K562 (cell line): ENCODE data around the gene AP2A2. TPM values are rescaled to one million over a fixed set of nuclear protein-coding genes. Genes with fewer than 3 reads are reported as not detected.

Source experiments
- ATAC-seq: fragments of 200-7000 bp; cut with Tn5 transposase; 3 replicates; pipeline ENCODE4 v1.9.1; 2020; ENCODE audit warnings: moderate library complexity
- BruUV-seq: library from RNA; stranded (reverse); fragments of 400-500 nt; replicated peaks from 2 replicates; lab custom pipeline; 2021; lab: Mats Ljungman, UMichigan
- CTCF ChIA-PET: fragments of 300-600 bp; formaldehyde crosslinking; extraction: SDS; loops from one replicate; lab custom pipeline; 2021; ENCODE audit warnings: low intra/inter-chr PET ratio; lab: Yijun Ruan, JAX
- POLR2A ChIA-PET: fragments of 300-600, 350-650 bp; sonication (Branson Sonifier 250); formaldehyde crosslinking; extraction: SDS; loops from one replicate; lab custom pipeline; 2021; ENCODE audit warnings: antibody characterized with exemption, inconsistent platforms; lab: Yijun Ruan, JAX
- DNase-seq, 4 experiments: peaks; one replicate each; pipeline versions ENCODE4 v3.0.0 to v3.0.0-alpha.2; 2011 to 2018; ENCODE audit warnings: low spot score in 3 of 4, mixed read lengths in 3 of 4; ENCODE audit errors: extremely low read depth in 1 of 4
- FAIRE-seq: peaks from 2 replicates; lab custom pipeline; 2011; peaks lifted over from hg19 to GRCh38; lab: Jason Lieb, UNC
- H2AFZ ChIP-seq: 2 replicates; pipeline ENCODE4 v1.6.0; 2011; ENCODE audit warnings: low read depth, low read length, control low read depth, inconsistent platforms
- H3K27ac ChIP-seq: fragments of 200-600 bp; 3 replicates; pipeline ENCODE4 v1.8.0; 2011; ENCODE audit warnings: low read depth, mild to moderate bottlenecking, control low read depth, inconsistent platforms, low read length, moderate library complexity, mixed read lengths; ENCODE audit errors: extremely low read depth
- H3K27me3 ChIP-seq, 2 experiments: fragments of 300-600 bp in 1 of 2; 2 replicates in 1 of 2; 3 replicates in 1 of 2; pipeline versions ENCODE4 v1.6.0 to v1.8.0; 2011; ENCODE audit warnings: inconsistent platforms in 2 of 2, low read length in 2 of 2, mild to moderate bottlenecking in 1 of 2, mixed read lengths in 1 of 2, moderate library complexity in 1 of 2; ENCODE audit not compliant: control insufficient read depth in 2 of 2, insufficient read depth in 2 of 2
- H3K36me3 ChIP-seq: fragments of 300-600 bp; 3 replicates; pipeline ENCODE4 v1.8.0; 2011; ENCODE audit warnings: mild to moderate bottlenecking, low read length, inconsistent platforms; ENCODE audit not compliant: control insufficient read depth, insufficient read depth
- H3K4me1 ChIP-seq, 2 experiments: fragments of 200-600 bp in 1 of 2; replicated peaks in 1 of 2; 2 replicates in 1 of 2; 3 replicates in 1 of 2; pipeline versions ENCODE4 v1.5.1 to v1.8.0; 2011; ENCODE audit warnings: inconsistent platforms in 2 of 2, low read length in 2 of 2, mild to moderate bottlenecking in 1 of 2, mixed read lengths in 1 of 2, moderate library complexity in 1 of 2; ENCODE audit not compliant: control insufficient read depth in 2 of 2, insufficient read depth in 2 of 2
- H3K4me2 ChIP-seq: 2 replicates; pipeline ENCODE4 v1.6.1; 2011; ENCODE audit warnings: low read length, control low read depth, inconsistent platforms, mixed read lengths; ENCODE audit not compliant: insufficient read depth
- H3K4me3 ChIP-seq: fragments of 200-600 bp; sonication (generic), shearing (Covaris generic); 2 replicates; pipeline ENCODE4 v1.5.1; 2016; ENCODE audit warnings: control low read depth, inconsistent platforms
- H3K79me2 ChIP-seq: fragments of 200-600 bp; 3 replicates; pipeline ENCODE4 v1.8.0; 2011; ENCODE audit warnings: low read length, inconsistent platforms; ENCODE audit not compliant: control insufficient read depth, insufficient read depth
- H3K9ac ChIP-seq, 2 experiments: 2 replicates each; pipeline versions ENCODE4 v1.6.0 to v1.6.1; 2011; ENCODE audit warnings: low read depth in 2 of 2, low read length in 2 of 2, control low read depth in 1 of 2, inconsistent platforms in 1 of 2, mild to moderate bottlenecking in 1 of 2, mixed read lengths in 1 of 2; ENCODE audit not compliant: insufficient read depth in 1 of 2
- H3K9me1 ChIP-seq: one replicate; pipeline ENCODE4 v1.6.0; 2011; ENCODE audit warnings: inconsistent platforms, mild to moderate bottlenecking, low read length, moderate library complexity; ENCODE audit not compliant: control insufficient read depth, insufficient read depth
- H3K9me3 ChIP-seq: replicated peaks from 2 replicates; pipeline ENCODE4 v1.5.1; 2011; ENCODE audit warnings: low read depth, low read length, inconsistent platforms; ENCODE audit not compliant: control insufficient read depth, insufficient read depth
- H4K20me1 ChIP-seq: replicated peaks from 2 replicates; pipeline ENCODE4 v1.6.1; 2011; ENCODE audit warnings: low read length, inconsistent platforms, mixed read lengths; ENCODE audit not compliant: control insufficient read depth, insufficient read depth
- ARID1B ChIP-seq: fragments of 450-650 bp; IDR thresholded peaks from 2 replicates; pipeline ENCODE4 v1.6.1; 2016; ENCODE audit warnings: antibody characterized with exemption, mild to moderate bottlenecking, inconsistent platforms
- BHLHE40 ChIP-seq: IDR thresholded peaks from 2 replicates; pipeline ENCODE4 v1.6.1; 2011; ENCODE audit warnings: low read length, improper control_type of control experiment
- ELF2 ChIP-seq: fragments of 250-450 bp; sonication (Bioruptor Pico); IDR thresholded peaks from 2 replicates; pipeline ENCODE4 v1.5.0; 2021; ENCODE audit warnings: mild to moderate bottlenecking
- MEF2A ChIP-seq: IDR thresholded peaks from 2 replicates; pipeline ENCODE4 v1.6.1; 2011; ENCODE audit warnings: low read depth, mild to moderate bottlenecking, low read length, moderate library complexity; ENCODE audit not compliant: control insufficient read depth
- TBL1XR1 ChIP-seq, 2 experiments: IDR thresholded peaks; 2 replicates each; pipeline ENCODE4 v1.6.1; 2012; ENCODE audit warnings: improper control_type of control experiment in 2 of 2, low read length in 2 of 2, mild to moderate bottlenecking in 1 of 2
- ZBTB7A ChIP-seq: IDR thresholded peaks from 2 replicates; pipeline ENCODE4 v1.6.1; 2011; ENCODE audit warnings: low read depth, mild to moderate bottlenecking, low read length, moderate library complexity, borderline replicate concordance; ENCODE audit not compliant: control insufficient read depth
- ZEB2 ChIP-seq: fragments of 450-650 bp; IDR thresholded peaks from 2 replicates; pipeline ENCODE4 v1.6.1; 2016
- ZNF217 ChIP-seq: sonication (generic); formaldehyde crosslinking; IDR thresholded peaks from 2 replicates; pipeline ENCODE4 v1.8.0; 2022; ENCODE audit warnings: mild to moderate bottlenecking, missing genetic modification reagents
- ZNF584 ChIP-seq: fragments of 200-800 bp; sonication (Bioruptor generic); IDR thresholded peaks from 2 replicates; pipeline ENCODE4 v1.6.1; 2016; ENCODE audit warnings: low read depth, mild to moderate bottlenecking, missing genetic modification characterization, missing compliant biosample characterization
- WGBS: fragments of 100-300 bp; shearing (Covaris generic); methylation state at CpG from one replicate; pipeline ENCODE4 v1.1.6; 2016; ENCODE audit warnings: low coverage, mixed read lengths; ENCODE audit not compliant: insufficient coverage; ENCODE audit errors: missing lambda C conversion rate; 5-methylcytosine and 5-hydroxymethylcytosine counted together
- in situ Hi-C: fragments of 300-500 bp; cut with MboI; formaldehyde crosslinking; loops from 4 replicates; pipeline ENCODE4 v1.15.0; 2018; ENCODE audit warnings: inconsistent platforms, mixed read lengths
- intact Hi-C: fragments of 100-400 bp; cut with micrococcal nuclease; formaldehyde crosslinking; loops from 2 replicates; pipeline ENCODE4 v1.14.2; 2022
- polyA plus RNA-seq, 8 experiments: library from polyadenylated mRNA; depleted of rRNA in 4 of 8; stranded (reverse) in 5 of 8; unstranded in 3 of 8; fragments of >200 nt; fragmentation: Nextera tagmentation in 2 of 8; fragmentation: Illumina TruSeq in 1 of 8; extraction: Ambion mirVana in 2 of 8; extraction: Trizol in 1 of 8; gene quantifications; 2 replicates each; pipeline versions ENCODE4 v1.2.1 to v1.2.3, GENCODE V29; 2011 to 2014; ENCODE audit warnings: inconsistent platforms in 1 of 8, missing spikeins in 1 of 8
- total RNA-seq, 7 experiments: library from RNA; depleted of rRNA in 6 of 7; stranded (reverse); fragments of >200 nt in 6 of 7; fragmentation: Illumina TruSeq in 2 of 7; extraction: Trizol in 2 of 7; gene quantifications; 2 replicates each; pipeline versions ENCODE4 v1.2.1 to v1.2.3, GENCODE V29; 2011 to 2021; ENCODE audit warnings: low replicate concordance in 1 of 7
- TF ChIP-seq, protein P1 (sequence below): sonication (generic); formaldehyde crosslinking; IDR thresholded peaks from 2 replicates; pipeline ENCODE4 v1.8.1; 2022; ENCODE audit warnings: missing genetic modification reagents
- TF ChIP-seq, protein P2 (sequence below), 2 experiments: fragments of 450-650 bp in 1 of 2; sonication (generic) in 1 of 2; formaldehyde crosslinking in 1 of 2; IDR thresholded peaks in 1 of 2; conservative IDR thresholded peaks in 1 of 2; 2 replicates each; pipeline versions ENCODE4 v1.6.1 to v1.8.1; 2016 to 2023; ENCODE audit warnings: mild to moderate bottlenecking in 2 of 2, moderate library complexity in 2 of 2, inconsistent platforms in 1 of 2, missing genetic modification reagents in 1 of 2
- TF ChIP-seq, protein P3 (sequence below): fragments of 250-450 bp; sonication (Bioruptor Pico); IDR thresholded peaks from 2 replicates; pipeline ENCODE4 v1.8.0; 2021; ENCODE audit warnings: borderline replicate concordance, mild to moderate bottlenecking, moderate library complexity; ENCODE audit not compliant: poor library complexity, severe bottlenecking
- TF ChIP-seq, protein P4 (sequence below): fragments of 250-450 bp; sonication (Bioruptor Pico); IDR thresholded peaks from 2 replicates; pipeline ENCODE4 v1.5.0; 2020; ENCODE audit warnings: mild to moderate bottlenecking
- TF ChIP-seq, protein P5 (sequence below), 3 experiments: fragments of 200-800 bp in 1 of 3; fragments of 250-450 bp in 1 of 3; fragments of 450-650 bp in 1 of 3; sonication (Bioruptor Pico) in 1 of 3; sonication (Bioruptor generic) in 1 of 3; formaldehyde crosslinking in 1 of 3; IDR thresholded peaks; 2 replicates each; pipeline versions ENCODE4 v1.6.1 to v1.8.0; 2016 to 2022; ENCODE audit warnings: mild to moderate bottlenecking in 2 of 3, missing genetic modification characterization in 2 of 3, missing compliant biosample characterization in 1 of 3, moderate library complexity in 1 of 3

Gene AP2A2
- total and polyA plus RNA-seq, 9 of the 15 experiments (the other 6 are each of a cell fraction or from before 2014, with no cell fraction given): 0.69 to 41.7 (median 15.2) TPM

DNA sequence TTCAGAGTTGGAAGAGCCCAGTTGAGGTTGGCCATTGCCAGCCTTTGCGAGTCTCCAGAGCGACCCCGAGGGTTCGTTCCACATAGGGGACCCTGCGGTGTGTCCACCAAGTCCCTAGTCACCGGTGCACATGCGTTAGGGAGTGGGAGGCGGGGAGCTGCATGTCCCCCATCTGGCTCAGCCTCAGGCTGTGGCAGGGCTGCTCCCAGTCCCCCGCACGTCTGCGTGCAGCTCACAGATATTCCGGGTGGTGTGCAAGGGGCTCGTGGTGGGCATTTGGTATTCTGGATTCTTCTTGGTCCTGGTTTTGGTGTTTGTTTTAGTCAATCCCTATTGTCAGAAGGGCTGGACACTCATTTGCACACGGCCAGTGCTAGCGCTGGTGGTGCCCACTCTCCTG lies 62.0 kb downstream of the AP2A2 start:
- H3K4me1 ChIP-seq: peaks cover 0 to 6% of the 10 kb centered on the region in 2 experiments; a peak in 1 of 5 replicates
- no peak overlapping the region for H3K4me2 ChIP-seq
- intact Hi-C loops: no loop called here
- ChIA-PET CTCF (no interaction called here), POLR2A (interaction anchor here (0.6 kb wide), 1 partner anchor 119 kb away, joined by 3 read pairs; no protein-coding TSS in a partner anchor)
- in situ Hi-C loops: no loop called here
- H3K27ac ChIP-seq: no peak overlapping the region
- H3K9me1 ChIP-seq: no peaks in the 10 kb centered on the region
- FAIRE-seq (no peak), ATAC-seq (no peak), DNase-seq (no peak)
- H2AFZ ChIP-seq: no peak overlapping the region
- no peaks in the 10 kb centered on the region for H3K9me3 ChIP-seq
- peaks cover 58% of the 10 kb centered on the region; the same call in 2 of the 3 replicates for H3K36me3 ChIP-seq
- H3K27me3 ChIP-seq: no peaks in the 10 kb centered on the region
- H3K4me3 ChIP-seq: no peak overlapping the region
- BruUV-seq: no TSS peak
- H3K79me2 ChIP-seq: no peaks in the 10 kb centered on the region
- H4K20me1 ChIP-seq: no peaks in the 10 kb centered on the region
- WGBS: 92% methylated on average over 15 of the region's 15 CpGs
- no peak overlapping the region for H3K9ac ChIP-seq
- TF ChIP-seq ZNF584 (CRISPR knock-in tag): no peak
- TF ChIP-seq ARID1B: no peak
- TF ChIP-seq ELF2 (CRISPR knock-in tag): no peak
- TF ChIP-seq, protein P1, sequence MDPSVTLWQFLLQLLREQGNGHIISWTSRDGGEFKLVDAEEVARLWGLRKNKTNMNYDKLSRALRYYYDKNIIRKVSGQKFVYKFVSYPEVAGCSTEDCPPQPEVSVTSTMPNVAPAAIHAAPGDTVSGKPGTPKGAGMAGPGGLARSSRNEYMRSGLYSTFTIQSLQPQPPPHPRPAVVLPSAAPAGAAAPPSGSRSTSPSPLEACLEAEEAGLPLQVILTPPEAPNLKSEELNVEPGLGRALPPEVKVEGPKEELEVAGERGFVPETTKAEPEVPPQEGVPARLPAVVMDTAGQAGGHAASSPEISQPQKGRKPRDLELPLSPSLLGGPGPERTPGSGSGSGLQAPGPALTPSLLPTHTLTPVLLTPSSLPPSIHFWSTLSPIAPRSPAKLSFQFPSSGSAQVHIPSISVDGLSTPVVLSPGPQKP (CRISPR knock-in tag): no peak
- TF ChIP-seq, protein P2, sequence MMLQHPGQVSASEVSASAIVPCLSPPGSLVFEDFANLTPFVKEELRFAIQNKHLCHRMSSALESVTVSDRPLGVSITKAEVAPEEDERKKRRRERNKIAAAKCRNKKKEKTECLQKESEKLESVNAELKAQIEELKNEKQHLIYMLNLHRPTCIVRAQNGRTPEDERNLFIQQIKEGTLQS (IDR thresholded peaks at IDR 0.05): no peak
- TF ChIP-seq, protein P2 (CRISPR knock-in tag; conservative IDR thresholded peaks at IDR 0.05): no peak
- TF ChIP-seq ZEB2: no peak
- TF ChIP-seq ZBTB7A: no peak
- no peak for TF ChIP-seq TBL1XR1 (IDR thresholded peaks at IDR 0.05; ENCODE audit: low read length in 2 of 2)
- TF ChIP-seq, protein P3, sequence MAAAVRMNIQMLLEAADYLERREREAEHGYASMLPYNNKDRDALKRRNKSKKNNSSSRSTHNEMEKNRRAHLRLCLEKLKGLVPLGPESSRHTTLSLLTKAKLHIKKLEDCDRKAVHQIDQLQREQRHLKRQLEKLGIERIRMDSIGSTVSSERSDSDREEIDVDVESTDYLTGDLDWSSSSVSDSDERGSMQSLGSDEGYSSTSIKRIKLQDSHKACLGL: no peak
- TF ChIP-seq MEF2A: no peak
- TF ChIP-seq BHLHE40: no peak
- TF ChIP-seq, protein P4, sequence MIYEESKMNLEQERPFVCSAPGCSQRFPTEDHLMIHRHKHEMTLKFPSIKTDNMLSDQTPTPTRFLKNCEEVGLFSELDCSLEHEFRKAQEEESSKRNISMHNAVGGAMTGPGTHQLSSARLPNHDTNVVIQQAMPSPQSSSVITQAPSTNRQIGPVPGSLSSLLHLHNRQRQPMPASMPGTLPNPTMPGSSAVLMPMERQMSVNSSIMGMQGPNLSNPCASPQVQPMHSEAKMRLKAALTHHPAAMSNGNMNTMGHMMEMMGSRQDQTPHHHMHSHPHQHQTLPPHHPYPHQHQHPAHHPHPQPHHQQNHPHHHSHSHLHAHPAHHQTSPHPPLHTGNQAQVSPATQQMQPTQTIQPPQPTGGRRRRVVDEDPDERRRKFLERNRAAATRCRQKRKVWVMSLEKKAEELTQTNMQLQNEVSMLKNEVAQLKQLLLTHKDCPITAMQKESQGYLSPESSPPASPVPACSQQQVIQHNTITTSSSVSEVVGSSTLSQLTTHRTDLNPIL: no peak
- TF ChIP-seq, protein P5, sequence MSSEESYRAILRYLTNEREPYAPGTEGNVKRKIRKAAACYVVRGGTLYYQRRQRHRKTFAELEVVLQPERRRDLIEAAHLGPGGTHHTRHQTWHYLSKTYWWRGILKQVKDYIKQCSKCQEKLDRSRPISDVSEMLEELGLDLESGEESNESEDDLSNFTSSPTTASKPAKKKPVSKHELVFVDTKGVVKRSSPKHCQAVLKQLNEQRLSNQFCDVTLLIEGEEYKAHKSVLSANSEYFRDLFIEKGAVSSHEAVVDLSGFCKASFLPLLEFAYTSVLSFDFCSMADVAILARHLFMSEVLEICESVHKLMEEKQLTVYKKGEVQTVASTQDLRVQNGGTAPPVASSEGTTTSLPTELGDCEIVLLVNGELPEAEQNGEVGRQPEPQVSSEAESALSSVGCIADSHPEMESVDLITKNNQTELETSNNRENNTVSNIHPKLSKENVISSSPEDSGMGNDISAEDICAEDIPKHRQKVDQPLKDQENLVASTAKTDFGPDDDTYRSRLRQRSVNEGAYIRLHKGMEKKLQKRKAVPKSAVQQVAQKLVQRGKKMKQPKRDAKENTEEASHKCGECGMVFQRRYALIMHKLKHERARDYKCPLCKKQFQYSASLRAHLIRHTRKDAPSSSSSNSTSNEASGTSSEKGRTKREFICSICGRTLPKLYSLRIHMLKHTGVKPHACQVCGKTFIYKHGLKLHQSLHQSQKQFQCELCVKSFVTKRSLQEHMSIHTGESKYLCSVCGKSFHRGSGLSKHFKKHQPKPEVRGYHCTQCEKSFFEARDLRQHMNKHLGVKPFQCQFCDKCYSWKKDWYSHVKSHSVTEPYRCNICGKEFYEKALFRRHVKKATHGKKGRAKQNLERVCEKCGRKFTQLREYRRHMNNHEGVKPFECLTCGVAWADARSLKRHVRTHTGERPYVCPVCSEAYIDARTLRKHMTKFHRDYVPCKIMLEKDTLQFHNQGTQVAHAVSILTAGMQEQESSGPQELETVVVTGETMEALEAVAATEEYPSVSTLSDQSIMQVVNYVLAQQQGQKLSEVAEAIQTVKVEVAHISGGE (CRISPR knock-in tag; IDR thresholded peaks at IDR 0.05): no peak
- TF ChIP-seq ZNF217 (CRISPR knock-in tag): no peak
